HG02870 (cell line): ENCODE measurements around the gene CDO1.
"Not testable (repeated sequence)": the region's sequence is repeated elsewhere in the genome, so short reads cannot be mapped to it uniquely, and the experiment has no call there.

ENCODE experiments used
- ATAC-seq: cut with Tn5 transposase; IDR thresholded peaks from one replicate; pipeline ENCODE4 v1.9.1; 2021; ENCODE audit warnings: mild to moderate bottlenecking, moderate library complexity; ENCODE audit not compliant: unreplicated experiment

CDO1 gene

DNA sequence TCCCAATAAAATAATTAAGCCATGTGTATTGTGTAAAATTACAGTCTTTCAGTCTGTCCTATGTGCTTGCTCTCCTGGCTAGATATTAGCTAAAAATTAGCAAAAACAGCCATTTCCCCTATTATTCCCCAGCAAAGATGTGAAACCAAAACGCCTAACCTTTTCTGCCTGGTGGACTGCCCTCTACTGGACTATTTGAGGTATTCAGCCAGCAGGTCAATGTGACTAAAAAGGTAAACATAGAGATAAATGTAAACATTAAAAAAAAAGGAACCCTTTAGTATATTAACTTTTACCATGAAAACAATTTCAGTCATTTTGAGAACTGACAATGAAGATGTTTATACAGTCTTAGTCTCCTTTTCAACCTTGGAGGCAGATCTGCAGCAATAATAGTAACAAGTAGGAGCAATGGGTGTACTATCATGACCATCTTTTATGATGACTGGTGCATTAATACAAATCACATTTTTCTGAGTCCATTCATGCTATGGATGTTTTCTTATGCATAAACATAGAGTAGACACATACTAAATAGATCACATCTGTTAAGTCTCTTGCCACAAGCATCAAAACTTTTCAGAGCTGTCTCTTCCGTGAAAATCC lies 14.8 kb upstream of the CDO1 start:
- ATAC-seq, result peak; percentile 74

DNA sequence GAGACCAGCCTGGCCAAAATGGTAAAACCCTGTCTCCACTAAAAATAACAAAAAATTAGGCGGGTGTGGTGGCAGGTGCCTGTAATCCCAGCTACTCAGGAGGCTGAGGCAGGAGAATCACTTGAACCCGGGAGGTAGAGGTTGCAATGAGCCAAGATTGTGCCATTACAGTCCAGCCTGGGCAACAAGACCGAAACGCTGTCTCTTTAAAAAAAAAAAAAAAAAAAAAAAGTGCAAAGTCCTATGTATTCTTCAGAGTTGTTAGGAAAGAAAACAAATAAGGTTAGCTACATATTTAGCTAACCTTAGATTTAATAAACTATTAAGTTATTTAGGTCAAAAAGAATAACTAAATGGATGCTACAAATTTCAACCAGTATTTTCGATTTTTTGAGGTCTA lies 13.5 kb upstream of the CDO1 start:
- ATAC-seq, result no peak

DNA sequence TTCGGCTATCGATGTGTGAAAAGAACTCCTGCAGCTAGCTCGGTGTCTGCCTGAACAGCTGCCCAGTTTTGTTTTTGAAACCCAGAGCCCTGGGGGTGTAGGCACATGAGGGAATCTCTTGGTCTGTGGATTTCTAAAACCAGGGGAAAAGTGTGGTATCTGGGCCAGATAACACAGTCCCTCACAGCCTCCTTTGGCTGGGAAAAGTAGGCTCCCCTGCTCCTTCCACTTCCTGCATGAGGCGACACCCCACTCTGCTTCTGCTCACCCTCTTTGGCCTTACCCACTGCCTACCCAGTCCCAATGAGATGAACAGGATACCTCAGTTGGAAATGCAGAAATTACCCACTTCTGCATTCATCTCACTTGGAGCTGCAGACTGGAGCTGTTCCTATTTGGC lies 9.5 kb upstream of the CDO1 start:
- no peak for ATAC-seq

DNA sequence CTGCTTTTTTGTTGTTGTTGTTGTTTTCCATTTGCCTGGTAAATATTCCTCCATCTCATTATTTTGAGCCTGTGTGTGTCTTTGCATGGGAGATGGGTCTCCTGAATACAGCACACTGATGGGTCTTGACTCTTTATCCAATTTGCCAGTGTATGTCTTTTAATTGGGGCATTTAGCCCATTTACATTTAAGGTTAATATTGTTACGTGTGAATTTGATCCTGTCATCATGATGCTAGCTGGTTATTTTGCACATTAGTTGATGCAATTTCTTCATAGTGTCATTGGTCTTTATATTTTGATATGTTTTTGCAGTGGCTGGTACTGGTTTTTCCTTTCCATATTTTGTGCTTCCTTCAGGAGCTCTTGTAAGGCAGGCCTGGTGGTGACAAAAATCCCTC lies 8.5 kb upstream of the CDO1 start:
- not testable (repeated sequence) for ATAC-seq

DNA sequence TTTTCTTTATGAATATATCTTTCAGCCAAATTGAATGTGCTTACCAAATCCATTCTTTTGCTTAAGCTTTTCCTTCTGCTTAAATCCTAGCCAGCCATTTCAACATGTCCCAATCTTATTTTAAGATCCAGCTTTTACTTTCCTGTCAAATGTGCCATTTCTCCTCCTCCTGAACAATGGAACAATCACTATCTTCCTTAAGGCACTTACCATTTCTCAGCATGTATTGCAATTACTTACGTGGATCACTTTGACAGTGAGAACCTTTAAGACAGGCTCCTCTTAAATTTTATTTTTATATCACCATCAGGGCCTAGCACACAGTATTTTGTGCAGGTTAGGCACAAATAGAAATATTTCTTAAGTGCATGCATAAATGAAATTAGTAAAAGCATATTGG lies 4.4 kb upstream of the CDO1 start:
- ATAC-seq, result no peak

DNA sequence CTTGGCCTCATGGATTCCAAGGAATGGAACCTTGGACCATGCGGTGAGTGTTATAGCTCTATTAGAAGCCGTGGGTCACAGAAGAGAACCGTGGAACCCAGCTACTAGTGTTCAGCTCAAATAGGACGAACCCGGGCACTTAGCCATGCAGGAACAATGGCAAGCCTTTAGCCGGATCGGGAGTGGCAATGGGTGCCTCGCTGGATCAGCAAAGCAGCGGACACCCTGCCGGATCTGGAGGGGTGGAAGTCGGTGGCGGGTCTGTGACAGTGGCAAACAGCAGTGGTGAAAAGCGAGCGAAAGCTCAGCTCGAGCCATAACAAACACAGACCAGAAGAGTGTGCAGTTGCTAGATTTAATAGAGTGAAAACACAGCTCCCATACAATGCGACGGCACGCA lies 2.4 kb upstream of the CDO1 start:
- no peak for ATAC-seq

DNA sequence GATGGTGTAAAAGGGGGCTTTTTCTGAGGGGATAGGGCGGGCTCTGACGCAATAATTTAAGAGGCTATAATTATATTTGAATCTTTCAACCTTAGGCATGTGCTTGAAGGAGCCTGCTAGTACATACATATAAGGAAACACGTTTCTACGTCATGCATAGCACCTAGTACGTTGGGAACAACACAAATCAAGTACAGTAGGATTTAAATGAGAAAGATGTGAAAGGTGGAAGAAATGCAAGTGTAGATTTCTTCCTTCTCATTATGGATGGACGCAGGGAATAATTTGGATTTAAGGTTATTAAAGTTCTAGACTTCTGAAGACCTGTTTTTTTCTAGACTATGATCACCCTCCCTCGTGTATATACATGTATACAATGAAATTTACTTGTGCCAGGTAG lies 927 bp upstream of the CDO1 start:
- no peak for ATAC-seq

DNA sequence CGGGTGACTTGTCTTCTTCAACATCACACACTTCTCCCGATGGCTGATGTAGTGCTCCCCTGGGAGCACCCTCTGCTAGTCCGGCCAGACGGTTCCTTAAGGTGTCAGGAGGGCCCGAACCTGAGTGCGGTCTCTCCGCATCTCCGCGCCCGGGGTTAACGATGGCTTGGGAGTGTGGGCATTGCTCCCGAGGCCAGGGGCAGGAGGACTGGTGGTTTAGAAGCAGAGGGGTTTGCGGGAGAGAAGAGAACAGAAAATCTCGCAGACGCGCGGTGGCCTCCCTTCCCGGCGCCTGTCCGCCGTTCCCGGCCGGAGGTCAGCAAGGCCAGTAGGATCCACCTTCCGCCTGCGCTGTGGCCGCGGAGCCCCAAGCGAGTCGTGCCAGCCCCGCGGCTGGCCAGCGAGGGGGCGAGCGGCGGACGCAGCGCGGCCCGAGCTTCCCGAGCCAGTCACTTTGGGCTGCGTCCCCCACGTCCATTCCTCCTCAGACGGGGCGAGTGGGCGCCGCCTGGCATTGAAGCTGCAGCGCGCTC lies 700 bp downstream of the CDO1 start:
- no peak for ATAC-seq

DNA sequence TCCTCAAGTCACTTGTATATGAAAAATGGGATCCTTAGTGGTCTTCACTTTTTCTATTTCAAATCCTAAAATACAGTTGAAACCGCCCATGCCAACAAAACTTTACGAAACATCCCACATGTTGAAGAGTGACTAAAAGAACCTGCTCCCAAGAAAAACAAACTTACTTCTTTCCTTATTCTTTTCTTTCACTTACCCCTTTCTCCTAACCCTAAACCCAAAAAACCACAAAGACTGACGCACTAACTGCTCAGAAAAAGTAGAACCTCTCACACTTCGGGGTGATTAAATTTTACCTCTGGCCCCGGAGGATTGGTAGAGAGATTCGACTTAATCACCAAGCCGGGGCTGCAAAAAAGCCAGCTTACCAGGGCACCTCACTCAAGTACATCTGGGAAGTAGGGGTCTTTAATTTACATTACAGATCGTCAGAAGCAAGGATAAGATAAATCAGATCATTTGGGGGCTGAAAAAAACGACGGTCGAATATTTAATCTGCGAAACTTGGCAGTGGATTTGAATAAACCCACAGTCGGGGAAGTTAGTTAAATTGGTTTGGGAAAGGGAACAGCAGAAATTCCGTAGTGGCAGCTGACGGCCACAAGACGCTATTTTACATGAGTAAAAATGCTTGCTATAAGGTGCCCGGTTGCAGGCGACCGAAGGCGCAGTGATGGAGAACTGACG lies 1.3 kb downstream of the CDO1 start:
- no peak for ATAC-seq

DNA sequence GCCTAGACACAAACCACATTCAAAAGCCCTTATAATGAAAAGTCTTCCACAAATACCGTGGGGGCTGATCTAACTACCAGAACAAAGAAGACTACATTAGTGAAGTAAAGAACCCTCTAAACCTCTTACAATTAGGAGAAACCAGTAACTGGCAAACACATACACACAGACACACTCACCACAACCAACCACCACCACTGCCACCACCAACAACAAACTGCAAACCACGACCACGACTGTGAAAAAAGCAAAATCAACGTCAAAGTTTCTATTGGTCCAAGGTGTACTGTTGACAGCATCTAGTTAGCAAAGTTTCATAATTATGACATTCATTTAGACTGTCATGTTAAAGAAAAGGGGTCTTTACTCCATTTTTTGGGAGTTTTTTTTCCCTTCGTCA lies 2.7 kb downstream of the CDO1 start:
- no peak for ATAC-seq

DNA sequence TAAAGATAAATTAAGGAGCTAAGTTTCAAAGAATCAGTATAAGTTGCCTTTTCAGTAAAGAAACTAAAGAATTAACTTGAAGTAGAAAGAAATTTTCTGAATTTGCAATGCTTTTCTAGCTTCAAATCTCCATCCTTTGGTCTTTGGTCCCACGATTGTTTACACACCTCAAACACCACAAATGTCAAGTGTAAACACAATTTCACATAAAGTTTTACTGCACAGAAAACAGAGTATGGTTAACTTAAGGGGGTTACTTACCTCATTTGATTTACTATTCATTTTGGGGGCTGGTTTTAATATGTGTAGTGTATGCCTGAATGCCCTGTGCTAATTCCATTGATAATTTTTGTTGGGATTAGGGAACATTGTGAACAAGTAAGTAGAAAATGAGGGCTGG lies 4.1 kb downstream of the CDO1 start:
- ATAC-seq, result no peak

DNA sequence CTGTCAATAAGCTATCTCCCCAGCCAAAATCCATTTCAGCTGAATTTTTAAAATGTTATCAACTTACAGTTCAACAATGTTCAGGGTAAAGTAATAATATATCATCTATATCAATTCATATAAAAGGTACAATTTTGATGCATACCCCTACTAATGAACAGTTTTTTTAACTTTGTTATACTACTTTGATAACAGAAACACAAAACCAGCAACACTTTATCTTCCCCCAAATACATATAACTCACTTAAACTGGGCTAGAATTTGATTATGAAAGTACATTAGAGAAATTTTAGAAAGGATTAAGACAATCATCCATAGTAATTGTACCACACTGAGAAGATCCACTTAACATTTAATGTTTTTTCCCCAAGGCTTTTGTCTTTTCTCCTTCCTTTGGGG lies 5.1 kb downstream of the CDO1 start:
- no peak for ATAC-seq

DNA sequence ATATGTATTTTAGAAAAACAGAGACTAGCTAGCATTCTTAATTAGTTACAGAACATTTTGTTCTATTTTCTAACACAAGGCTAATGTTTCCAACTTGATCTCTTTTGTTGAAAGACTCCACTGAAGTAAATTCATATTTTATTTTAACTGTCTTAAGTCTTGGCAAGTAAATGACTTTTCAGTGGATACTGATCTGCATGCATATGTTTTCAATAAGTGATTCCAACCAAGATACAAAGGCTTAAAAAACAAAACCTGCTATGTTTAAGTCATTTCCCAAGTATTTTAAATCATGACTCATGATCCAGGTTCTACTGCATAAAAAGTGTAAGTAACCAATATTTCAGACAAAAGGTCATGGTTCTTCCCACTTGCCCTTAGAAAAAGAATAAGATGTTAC lies 5.7 kb downstream of the CDO1 start:
- ATAC-seq, result no peak

DNA sequence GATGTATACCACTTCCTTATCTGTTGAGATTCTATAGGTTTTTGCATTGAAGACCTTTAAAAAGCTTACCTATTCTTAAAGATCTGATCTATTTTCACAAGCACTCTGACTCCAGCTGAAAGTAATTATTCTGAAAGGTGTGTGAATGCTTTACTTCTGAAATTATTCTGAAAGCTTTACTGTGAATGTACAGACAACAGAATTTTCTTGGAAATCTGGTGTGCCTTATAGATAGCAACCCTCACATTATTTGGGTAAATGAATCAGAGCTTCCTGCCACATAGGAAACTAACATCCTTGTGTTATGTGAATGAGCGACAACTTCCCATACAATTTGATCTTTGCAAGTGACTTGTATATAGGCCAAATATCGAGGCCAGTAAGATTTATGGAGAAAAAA lies 6.5 kb downstream of the CDO1 start:
- no peak for ATAC-seq

DNA sequence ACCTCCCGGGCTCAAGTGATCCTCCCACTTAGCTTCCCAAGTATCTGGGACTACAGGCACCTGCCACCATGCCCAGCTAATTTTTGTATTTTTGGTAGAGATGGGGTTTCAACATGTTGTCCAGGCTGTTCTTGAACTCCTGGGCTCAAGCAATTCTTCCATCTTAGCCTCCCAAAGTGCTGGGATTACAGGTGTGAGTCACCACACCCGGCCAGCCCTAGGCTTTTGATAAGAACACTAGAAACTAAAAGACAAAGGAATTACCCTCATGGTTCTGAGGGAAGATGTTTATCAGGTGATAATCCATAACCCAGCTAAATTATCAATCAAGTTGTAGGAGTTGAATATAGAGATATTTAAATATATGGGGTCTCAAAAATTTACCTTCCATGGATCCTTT lies 8.4 kb downstream of the CDO1 start:
- not testable (repeated sequence) for ATAC-seq

DNA sequence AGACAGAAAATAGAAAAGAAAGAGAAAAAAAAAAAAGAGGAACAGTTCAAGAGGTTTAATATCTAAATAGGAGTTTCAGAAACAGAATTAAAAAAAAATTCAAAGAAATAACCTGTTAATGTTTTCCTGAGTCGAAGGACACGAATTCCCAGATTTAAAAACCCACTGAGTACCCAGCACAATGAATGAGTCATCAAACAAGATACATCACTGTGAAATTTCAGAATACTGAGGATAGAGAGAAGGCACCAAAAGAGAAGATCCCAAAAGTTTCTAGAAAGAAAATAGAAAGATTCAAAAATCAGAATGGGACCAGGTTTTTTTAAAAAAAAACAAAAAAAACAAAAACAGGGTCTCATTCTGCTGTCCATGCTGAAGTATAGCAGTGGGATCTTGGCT lies 8.8 kb downstream of the CDO1 start:
- no peak for ATAC-seq

DNA sequence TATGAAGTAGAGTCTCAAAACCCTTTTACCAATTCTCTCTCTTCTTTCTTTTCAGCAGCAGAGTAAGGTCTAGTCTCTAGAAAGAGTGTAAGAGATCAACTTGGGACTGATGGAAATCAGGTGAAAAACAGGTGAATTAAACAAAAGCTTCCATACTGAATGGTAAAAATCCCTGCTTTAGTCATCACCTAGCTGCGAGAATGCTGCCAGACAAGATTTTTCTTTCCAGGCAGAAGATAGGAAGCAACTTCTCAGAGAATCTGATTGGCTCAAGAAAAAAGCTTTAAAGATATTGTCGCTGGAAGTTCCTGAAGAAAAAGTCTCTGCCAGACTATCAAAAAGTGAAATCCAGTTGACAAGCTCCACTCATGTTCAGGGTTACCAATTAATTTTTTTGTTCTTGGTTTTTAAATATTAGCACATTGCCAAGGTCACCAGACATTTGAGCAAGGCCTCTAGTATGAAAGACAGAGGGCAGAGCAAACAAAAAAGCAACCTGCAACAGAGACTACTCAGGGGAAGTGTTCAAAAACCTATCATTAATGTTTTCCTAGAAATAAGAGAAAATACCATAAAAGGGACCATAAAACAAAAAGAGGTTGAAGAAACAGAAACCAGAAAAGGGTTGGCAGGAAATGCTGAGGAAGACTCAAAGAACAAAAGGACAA lies 9.3 kb downstream of the CDO1 start:
- ATAC-seq, result no peak

DNA sequence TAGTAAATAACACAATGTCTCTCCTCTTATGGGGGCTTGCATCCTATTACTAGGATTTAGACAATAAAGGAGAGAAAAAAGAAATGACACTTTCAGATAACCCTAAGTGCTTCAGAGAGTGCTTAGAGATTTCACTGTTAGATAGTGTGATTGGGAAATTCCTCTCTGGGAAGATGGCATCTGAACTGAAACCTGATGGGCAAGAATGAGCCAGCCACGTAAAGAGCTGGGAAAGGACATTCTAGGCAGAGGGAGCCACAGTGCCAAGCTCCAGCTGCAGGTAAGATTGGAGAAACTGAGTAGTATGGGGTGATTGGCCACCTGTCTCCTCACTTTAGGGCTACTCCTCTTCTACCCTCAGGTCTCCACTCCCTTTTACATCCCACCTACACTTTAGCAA lies 14.5 kb downstream of the CDO1 start:
- ATAC-seq, result no peak

DNA sequence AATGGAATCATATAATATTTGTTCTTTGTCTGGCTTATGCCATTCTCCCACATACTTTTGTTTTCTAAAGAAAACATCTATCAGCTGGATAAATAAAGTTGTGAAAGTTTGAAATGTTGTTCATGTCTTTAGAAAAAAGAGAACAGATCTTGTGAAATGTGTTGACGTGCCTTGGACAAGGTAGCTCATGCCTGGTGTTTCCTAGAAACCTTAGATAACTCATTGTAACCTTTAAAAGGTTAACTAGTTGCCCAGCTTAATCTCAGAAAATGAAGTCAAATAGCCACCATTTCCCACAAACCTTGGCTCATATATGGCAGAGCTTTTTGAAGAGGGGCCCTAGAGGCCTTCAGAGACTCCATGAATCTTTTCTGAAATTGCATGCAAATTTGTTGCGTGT lies 15.3 kb downstream of the CDO1 start:
- ATAC-seq, result no peak

DNA sequence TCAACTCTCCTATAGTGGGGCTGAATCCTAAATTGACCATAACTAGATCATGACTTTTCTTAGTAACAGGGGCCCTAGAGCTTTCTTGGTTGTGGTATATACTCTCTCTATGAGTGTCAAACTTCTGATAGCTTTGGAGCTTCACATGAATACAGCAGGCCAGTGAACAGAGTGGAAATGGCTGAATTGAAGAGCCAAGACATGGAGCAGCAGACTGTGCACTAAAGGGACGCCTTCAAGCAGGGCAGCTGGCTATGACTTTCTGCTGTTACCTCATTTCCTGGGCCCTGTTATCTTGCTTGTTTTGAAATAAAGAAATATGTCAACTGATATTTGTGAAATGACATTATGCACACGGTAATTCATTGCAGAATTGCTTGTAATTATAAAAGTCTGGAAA lies 16.4 kb downstream of the CDO1 start:
- no peak for ATAC-seq

DNA sequence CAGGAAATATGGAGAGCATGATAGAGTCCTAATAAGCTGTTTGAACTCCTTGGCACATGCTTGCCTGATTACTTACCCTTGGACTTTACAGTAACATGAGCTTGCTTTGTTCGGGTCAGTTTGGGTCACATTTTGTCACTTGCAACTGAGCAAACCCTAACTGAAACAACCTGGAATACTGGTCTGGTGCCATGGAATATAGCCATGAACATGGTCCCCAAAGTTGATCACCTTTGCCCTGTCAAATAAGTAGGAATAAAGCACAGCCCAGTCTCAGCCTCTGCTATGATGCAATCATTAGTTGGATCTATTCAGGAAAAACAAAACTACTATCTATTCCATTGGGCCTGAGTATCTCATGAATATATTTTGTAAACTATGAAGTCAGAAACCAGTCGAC lies 18.2 kb downstream of the CDO1 start:
- no peak for ATAC-seq

DNA sequence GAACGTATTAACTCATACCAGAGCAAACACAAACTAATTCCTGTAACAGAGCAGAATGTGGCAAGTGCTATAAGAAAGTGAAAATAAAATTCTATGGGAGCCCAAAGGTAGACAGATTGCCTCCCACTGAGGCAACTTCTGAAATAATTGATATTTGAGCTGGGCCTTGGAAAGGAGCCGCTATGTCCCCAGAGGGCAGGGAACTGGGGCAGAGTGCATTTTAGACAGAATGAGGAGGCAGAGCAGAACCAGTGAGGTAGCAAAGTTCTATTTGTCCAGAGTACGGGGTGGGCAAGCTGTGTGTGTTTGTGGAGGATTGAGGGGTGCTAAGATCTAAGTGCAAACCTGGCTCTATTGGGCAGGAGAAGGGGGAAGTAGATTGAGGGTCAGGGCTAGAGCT lies 19.8 kb downstream of the CDO1 start:
- ATAC-seq, result no peak
